GM18861 (cell line): ENCODE measurements around the gene CSF3.
"Not testable (repeated sequence)": the region's sequence is repeated elsewhere in the genome, so short reads cannot be mapped to it uniquely, and the experiment has no call there.

Experiments
- ATAC-seq: cut with Tn5 transposase; IDR thresholded peaks from one replicate; pipeline ENCODE4 v1.9.1; 2021; ENCODE audit not compliant: unreplicated experiment

The CSF3 gene

DNA sequence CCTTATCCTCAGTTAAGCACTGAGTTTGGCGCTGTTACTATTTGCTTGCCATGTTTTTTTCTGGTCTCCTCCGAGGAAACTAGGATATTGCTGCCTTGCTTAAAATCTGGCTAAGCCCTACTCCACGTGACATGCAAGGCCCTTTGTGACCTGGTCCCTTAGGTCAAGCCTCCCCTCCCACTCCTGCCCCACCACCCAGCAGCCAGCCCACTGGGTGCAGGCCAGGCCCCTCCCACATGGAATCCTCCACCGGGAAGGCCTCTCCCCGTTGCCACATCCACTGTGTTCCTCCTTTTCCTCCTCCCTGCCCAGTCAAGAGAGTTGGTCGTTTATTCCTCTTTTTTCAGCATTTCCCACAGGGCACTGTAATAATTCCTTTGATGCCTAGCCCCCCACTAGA is 18.4 kb upstream of the CSF3 start:
- ATAC-seq = no peak

GRCh38 chr17:39997543-39997942 is 17.7 kb upstream of the CSF3 start:
- no peak for ATAC-seq

DNA sequence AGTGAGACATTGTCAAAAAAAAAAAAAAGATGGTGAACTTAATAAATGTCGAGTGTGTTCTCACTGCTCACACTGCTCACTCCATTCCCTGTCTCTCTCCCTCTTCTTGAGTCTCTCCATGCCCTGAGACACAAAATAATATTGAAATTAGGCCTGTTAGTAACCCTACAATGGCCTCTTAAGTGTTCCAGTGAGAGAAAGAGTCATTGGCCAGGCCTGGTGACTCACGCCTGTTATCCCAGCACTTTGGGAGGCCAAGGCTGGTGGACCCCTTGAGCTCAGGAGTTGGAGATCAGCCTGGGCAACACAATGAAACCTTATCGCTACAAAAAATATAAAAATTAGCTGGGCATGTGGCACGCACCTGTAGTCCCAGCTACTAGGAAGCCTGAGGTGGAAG is 16.2 kb upstream of the CSF3 start:
- ATAC-seq = no peak

DNA sequence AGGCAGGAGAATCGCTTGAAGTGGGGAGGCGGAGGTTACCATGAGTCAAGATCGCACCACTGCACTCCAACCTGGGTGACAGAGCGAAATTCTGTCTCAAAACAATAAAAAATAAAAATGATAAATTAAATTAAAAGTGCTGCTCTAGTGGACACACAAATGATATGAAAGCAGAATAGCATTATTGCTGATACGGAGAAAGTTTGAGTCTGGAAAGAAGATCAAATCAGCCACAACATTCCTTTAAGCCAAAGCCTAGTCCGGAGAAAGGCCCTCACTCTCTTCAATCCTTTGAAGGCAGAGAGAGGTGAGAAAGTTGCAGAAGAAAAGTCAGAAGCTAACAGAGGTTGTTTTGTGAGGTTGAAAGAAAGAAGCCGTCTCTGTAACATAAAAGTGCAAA is 15.1 kb upstream of the CSF3 start:
- no peak for ATAC-seq

DNA sequence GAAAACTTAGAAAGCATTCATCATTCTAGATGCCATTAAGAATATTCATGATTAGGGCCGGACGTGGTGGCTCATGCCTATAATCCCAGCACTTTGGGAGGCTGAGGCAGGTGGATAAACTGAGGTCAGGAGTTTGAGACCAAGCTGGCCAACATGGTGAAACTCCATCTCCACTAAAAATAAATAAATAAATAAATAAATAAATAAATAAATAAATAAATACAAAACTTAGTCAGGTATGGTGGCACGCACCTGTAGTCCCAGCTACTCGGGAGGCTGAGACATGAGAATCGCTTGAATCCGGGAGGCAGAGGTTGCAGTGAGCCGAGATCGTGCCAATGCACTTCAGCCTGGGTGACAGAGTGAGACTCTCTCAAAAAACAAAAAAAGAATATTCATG is 13.9 kb upstream of the CSF3 start:
- ATAC-seq = not testable (repeated sequence)

GRCh38 chr17:40004072-40004471 is 11.2 kb upstream of the CSF3 start:
- ATAC-seq = no peak

DNA sequence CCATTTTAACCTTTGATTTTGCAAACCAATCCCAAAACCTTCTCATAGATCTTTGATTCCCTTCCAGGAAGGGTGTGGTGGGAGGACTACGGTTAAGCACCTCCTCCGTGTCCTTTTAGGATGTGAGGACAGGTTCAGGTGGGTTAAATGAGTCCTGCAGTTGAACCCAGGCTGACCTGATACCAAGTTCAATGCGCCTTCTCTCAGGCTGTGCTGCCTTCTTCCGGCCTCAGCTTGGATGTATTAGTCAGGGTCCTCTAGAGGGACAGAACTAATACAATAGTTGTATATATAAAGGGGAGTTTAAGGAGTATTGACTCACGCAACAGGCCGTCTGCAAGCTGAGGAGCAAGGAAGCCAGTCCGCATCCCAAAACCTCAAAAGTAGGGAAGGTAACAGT is 10.5 kb upstream of the CSF3 start:
- ATAC-seq = no peak

DNA sequence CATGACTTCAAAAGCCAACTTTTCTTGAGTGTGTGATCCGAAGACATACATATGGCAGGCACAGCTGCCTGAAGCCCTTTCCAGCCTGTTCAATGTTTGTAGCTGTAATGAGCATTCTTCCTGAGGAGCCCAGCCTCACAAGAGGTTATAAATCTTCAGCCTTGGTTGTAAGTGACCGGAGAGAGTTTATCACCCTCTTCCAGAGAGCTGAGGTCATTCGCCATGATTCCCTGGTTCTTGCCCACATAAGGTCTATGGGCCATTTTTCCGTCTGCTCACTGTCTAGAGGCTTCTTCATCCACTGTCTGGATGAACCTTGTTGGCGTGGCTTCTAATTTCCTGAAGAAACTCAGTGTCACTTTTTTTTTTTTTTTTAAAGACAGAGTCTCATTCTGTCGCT is 9.7 kb upstream of the CSF3 start:
- ATAC-seq = no peak

DNA sequence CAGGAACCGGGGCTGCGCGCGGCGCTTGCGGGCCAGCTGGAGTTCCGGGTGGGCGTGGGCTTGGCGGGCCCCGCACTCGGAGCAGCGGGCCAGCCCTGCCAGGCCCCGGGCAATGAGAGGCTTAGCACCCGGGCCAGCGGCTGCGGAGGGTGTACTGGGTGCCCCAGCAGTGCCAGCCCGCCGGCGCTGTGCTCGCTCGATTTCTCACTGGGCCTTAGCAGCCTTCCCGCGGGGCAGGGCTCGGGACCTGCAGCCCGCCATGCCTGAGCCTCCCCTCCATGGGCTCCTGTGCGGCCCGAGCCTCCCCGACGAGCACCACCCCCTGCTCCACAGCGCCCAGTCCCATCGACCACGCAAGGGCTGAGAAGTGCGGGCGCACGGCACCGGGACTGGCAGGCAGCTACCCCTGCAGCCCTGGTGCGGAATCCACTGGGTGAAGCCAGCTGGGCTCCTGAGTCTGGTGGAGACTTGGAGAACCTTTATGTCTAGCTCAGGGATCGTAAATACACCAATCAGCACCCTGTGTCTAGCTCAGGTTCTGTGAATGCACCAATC is 4.2 kb upstream of the CSF3 start:
- ATAC-seq = not testable (repeated sequence)

GRCh38 chr17:40012017-40012647 is 3.1 kb upstream of the CSF3 start:
- not testable (repeated sequence) for ATAC-seq

GRCh38 chr17:40014375-40014980 is 762 bp upstream of the CSF3 start:
- no peak for ATAC-seq

DNA sequence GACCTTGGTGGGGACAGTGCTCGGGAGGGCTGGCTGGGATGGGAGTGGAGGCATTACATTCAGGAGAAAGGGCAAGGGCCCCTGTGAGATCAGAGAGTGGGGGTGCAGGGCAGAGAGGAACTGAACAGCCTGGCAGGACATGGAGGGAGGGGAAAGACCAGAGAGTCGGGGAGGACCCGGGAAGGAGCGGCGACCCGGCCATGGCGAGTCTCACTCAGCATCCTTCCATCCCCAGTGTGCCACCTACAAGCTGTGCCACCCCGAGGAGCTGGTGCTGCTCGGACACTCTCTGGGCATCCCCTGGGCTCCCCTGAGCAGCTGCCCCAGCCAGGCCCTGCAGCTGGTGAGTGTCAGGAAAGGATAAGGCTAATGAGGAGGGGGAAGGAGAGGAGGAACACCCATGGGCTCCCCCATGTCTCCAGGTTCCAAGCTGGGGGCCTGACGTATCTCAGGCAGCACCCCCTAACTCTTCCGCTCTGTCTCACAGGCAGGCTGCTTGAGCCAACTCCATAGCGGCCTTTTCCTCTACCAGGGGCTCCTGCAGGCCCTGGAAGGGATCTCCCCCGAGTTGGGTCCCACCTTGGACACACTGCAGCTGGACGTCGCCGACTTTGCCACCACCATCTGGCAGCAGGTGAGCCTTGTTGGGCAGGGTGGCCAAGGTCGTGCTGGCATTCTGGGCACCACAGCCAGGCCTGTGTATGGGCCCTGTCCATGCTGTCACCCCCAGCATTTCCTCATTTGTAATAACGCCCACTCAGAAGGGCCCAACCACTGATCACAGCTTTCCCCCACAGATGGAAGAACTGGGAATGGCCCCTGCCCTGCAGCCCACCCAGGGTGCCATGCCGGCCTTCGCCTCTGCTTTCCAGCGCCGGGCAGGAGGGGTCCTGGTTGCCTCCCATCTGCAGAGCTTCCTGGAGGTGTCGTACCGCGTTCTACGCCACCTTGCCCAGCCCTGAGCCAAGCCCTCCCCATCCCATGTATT is 1.1 kb downstream of the CSF3 start:
- no peak for ATAC-seq

GRCh38 chr17:40017422-40018080 is 2.3 kb downstream of the CSF3 start:
- ATAC-seq = no peak

GRCh38 chr17:40018211-40019121 is 3.2 kb downstream of the CSF3 start:
- no peak for ATAC-seq

- ATAC-seq = no peak
Measured at GRCh38 chr17:40019140-40019991, 4.1 kb downstream of the CSF3 start.

DNA sequence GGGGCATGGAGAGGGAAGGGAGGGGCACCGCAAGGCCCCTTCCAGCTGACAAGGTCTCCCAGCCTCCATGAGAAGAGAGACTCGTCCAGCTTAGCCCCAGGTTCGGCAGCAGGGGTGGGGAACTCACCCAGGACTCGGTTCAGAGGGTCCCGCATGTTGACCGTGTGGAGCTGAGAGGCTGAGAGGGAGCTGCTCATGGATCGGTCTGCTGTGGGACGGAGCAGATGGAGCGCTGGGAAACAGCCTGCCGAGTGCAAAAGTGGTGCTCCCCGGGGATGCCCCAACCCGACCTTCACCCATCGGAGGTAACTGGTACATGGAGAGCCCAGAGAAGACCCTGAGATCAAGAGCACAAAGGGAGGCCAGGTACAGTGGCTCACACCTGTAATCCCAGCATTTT is 4.9 kb downstream of the CSF3 start:
- no peak for ATAC-seq

DNA sequence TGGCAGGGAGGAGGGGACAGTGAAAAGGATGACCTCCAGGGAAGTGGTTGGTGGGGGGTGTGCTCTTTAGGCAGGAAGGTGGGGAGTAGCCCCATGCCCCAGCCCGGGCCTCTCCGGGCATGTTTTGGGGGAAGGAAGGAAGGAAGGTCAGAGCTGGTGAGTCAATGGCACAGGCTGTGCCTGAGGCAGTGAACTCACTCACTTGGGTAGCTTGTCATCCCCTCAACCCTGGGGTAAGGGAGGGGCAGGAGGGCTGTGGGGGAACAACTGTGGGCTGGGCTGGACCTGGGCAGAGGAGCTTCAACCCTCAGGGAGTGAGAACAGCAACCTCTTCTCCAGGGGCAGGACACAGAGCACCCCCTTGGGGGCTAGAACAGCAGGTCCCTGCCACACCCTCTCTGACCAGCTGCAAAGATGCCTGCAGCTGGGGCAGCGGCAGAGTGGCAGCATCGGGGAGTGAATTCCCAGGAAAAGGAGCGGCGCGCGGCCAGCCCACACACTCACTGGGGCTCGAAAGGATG is 6.3 kb downstream of the CSF3 start:
- ATAC-seq = no peak

DNA sequence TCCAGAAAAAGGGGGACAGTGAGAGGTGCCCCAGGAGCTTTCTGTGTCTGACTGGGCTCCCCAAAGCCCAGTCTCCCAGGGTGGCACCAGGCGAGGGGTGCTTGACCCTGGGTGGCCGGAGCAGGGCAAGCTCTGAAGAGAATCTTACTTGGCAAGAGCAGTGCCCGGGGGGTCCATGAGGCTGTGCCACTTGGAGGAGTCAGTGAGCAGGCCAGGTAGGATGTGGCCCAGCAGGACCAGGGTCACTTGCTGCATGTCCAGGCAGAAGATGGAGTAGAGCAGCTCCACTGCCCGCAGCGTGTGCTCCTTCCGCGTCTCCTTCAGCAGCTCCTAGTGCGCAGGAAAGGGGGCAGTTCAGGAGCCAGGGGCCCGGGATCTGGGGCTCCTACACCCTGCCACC is 7.3 kb downstream of the CSF3 start:
- no peak for ATAC-seq

GRCh38 chr17:40022961-40023541 is 7.8 kb downstream of the CSF3 start:
- ATAC-seq = no peak
